ENCODE data around the gene PLPP3.

Gene PLPP3

GRCh38 chr1:56617141-56617540 lies 37.8 kb upstream of the PLPP3 start:
- CTCF ChIA-PET, result no interaction called here
- POLR2A ChIA-PET, result no interaction called here
- Histone ChIP-seq H3K9me3 (ENCODE audit: control insufficient read depth, insufficient read depth, low read depth, low read length) (no peaks in the 10 kb centered on the region), H3K36me3 (ENCODE audit: control insufficient read depth in 2 of 2, insufficient read depth in 1 of 2, low read length in 2 of 2) (no peaks in the 10 kb centered on the region), H3K4me1 (ENCODE audit: control insufficient read depth, insufficient read depth, low read length) (no peaks in the 10 kb centered on the region), H3K27ac (ENCODE audit: extremely low read depth, low read depth, low read length) (no peak overlapping the region), H3K4me3 (ENCODE audit: low read depth, low read length) (no peak overlapping the region)
- TF ChIP-seq ZNF785 (tag by site-specific recombination; IDR thresholded peaks at IDR 0.05) (no peak), ZBTB11 (tag by site-specific recombination; conservative IDR thresholded peaks at IDR 0.05; ENCODE audit: low read depth) (no peak), KLF17 (tag by site-specific recombination; IDR thresholded peaks at IDR 0.05) (peak; percentile 79), ZNF324 (tag by site-specific recombination; IDR thresholded peaks at IDR 0.05) (no peak), ZNF2 (tag by site-specific recombination; IDR thresholded peaks at IDR 0.05) (peak; percentile 14; the same call in 1 of the 2 replicates), ZNF707 (tag by site-specific recombination; IDR thresholded peaks at IDR 0.05) (no peak), HIC1 (tag by site-specific recombination; IDR thresholded peaks at IDR 0.05) (no peak), ZNF626 (tag by site-specific recombination; IDR thresholded peaks at IDR 0.05) (no peak), ZNF280C (tag by site-specific recombination; IDR thresholded peaks at IDR 0.05) (no peak), ZNF530 (tag by site-specific recombination; IDR thresholded peaks at IDR 0.05; ENCODE audit: low read depth) (no peak), SP7 (tag by site-specific recombination; IDR thresholded peaks at IDR 0.05) (peak; percentile 61), ZBTB17 (tag by site-specific recombination; IDR thresholded peaks at IDR 0.05) (no peak), HOXC10 (CRISPR knock-in tag; IDR thresholded peaks at IDR 0.05) (no peak), SETDB1 (IDR thresholded peaks at IDR 0.05; ENCODE audit: insufficient read length, low read length) (peak; percentile 3), ZNF302 (tag by site-specific recombination; IDR thresholded peaks at IDR 0.05; ENCODE audit: low read depth) (no peak), ZFP37 (tag by site-specific recombination; IDR thresholded peaks at IDR 0.05) (no peak), ZNF623 (tag by site-specific recombination; IDR thresholded peaks at IDR 0.05) (no peak), ZEB2 (tag by site-specific recombination; IDR thresholded peaks at IDR 0.05) (peak; percentile 14; the same call in 1 of the 2 replicates), ZNF629 (tag by site-specific recombination; IDR thresholded peaks at IDR 0.05) (peak; percentile 47; the same call in 1 of the 2 replicates), ZNF48 (tag by site-specific recombination; IDR thresholded peaks at IDR 0.05) (no peak), ZFP41 (tag by site-specific recombination; IDR thresholded peaks at IDR 0.05; ENCODE audit: borderline replicate concordance) (no peak), INSM2 (tag by site-specific recombination; IDR thresholded peaks at IDR 0.05) (peak; percentile 89), ZNF561 (tag by site-specific recombination; IDR thresholded peaks at IDR 0.05; ENCODE audit: borderline replicate concordance) (no peak), ZBTB8A (tag by site-specific recombination; IDR thresholded peaks at IDR 0.05) (no peak), ZBTB6 (tag by site-specific recombination; IDR thresholded peaks at IDR 0.05) (no peak), ZNF335 (tag by site-specific recombination; conservative IDR thresholded peaks at IDR 0.05) (peak; percentile 41), ZNF366 (tag by site-specific recombination; conservative IDR thresholded peaks at IDR 0.05) (peak; percentile 53; the same call in 1 of the 2 replicates), PRDM1 (tag by site-specific recombination; IDR thresholded peaks at IDR 0.05) (peak; percentile 31; the same call in 1 of the 2 replicates), TRIM28 (IDR thresholded peaks at IDR 0.05; ENCODE audit: borderline replicate concordance, low read length) (peak; percentile 78; the same call in 1 of the 2 replicates)

All from HEK293 (cell line).